GM06990 (cell line): ENCODE data around the gene ROM1.
"Not testable (repeated sequence)": the region's sequence is repeated elsewhere in the genome, so short reads cannot be mapped to it uniquely, and the experiment has no call there.

Experiments
- DNase-seq: peaks from one replicate; pipeline ENCODE4 v3.0.0-alpha.2; 2011; ENCODE audit not compliant: insufficient read length; ENCODE audit errors: extremely low read depth
- H3K27me3 ChIP-seq: replicated peaks from 2 replicates; pipeline ENCODE4 v1.6.0; 2011; ENCODE audit warnings: low read length; ENCODE audit not compliant: control insufficient read depth, insufficient read depth
- H3K36me3 ChIP-seq: 2 replicates; pipeline ENCODE4 v1.5.1; 2011; ENCODE audit warnings: low read length; ENCODE audit not compliant: control insufficient read depth, insufficient read depth
- H3K4me3 ChIP-seq: replicated peaks from 2 replicates; pipeline ENCODE4 v1.5.1; 2011; ENCODE audit warnings: low read depth, mild to moderate bottlenecking, control low read depth, low read length
- TF ChIP-seq, protein P1 (sequence below): IDR thresholded peaks from 2 replicates; pipeline ENCODE4 v1.5.1; 2011; ENCODE audit warnings: low read length, control low read depth, mild to moderate bottlenecking, inconsistent platforms; ENCODE audit not compliant: insufficient read depth, poor library complexity, severe bottlenecking

The ROM1 gene, protein sequence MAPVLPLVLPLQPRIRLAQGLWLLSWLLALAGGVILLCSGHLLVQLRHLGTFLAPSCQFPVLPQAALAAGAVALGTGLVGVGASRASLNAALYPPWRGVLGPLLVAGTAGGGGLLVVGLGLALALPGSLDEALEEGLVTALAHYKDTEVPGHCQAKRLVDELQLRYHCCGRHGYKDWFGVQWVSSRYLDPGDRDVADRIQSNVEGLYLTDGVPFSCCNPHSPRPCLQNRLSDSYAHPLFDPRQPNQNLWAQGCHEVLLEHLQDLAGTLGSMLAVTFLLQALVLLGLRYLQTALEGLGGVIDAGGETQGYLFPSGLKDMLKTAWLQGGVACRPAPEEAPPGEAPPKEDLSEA

DNA sequence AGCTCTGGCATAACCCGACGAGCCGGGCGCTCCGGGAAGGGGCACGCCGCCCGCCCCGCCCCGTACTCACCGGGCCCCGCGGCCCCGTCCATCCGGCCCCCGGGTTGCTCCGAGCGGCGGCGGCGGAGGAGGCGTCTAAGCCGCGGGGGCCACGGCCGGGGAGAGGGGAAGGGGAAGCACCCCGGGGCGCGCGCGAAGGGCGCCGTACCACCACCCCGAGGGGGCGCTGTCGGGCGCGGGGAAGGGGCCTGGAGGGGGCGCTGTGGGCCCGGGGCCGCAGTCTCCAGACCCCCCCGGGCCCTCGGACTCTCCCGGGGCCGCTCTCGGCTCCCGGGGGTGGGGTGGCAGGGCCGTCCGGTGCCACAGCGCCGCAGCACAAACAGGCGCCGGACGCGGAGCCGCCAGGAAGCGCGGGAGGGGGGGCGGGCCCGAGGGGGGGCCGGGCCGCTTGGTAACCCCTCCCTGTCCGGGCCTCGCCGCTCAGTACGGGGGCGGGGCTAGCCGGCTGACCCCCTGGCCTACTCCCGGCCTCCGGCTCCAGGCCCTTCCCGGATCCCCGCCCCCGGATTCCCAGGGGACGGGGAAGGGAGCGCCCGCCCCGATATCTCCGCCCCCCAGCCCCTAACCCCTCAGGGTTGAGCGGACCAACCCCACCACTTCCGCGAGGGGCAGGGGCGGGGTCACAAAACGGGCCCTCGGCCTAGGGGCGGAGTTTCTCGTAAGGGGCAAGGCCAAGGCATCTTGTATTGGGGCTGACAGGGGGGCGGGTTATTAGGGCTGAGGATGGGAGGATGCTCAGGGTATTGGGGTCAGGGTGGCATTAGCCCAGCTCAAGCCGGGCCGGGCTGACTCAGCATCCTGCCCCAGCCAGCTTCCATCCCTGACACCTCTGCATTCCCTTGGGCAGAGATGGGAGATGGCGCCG lies at the start of gene ROM1, which contains the start of gene EML3:
Gene ROM1, plus strand, starts transcription at position 892 of the 925 bp plus-strand sequence. Its CDS starts 25 bp downstream, at position 917.
Gene EML3, minus strand, starts transcription at position 410 of the 925 bp plus-strand sequence. Its CDS starts 318 bp downstream, at position 92.
- peak within 1 kb of the TSS; percentile 84 for H3K4me3 ChIP-seq
- peak; percentile 90 for DNase-seq
- H3K36me3 ChIP-seq = peaks cover 7% of the 10 kb centered on the region
- no peaks in the 10 kb centered on the region for H3K27me3 ChIP-seq
- TF ChIP-seq, protein P1, sequence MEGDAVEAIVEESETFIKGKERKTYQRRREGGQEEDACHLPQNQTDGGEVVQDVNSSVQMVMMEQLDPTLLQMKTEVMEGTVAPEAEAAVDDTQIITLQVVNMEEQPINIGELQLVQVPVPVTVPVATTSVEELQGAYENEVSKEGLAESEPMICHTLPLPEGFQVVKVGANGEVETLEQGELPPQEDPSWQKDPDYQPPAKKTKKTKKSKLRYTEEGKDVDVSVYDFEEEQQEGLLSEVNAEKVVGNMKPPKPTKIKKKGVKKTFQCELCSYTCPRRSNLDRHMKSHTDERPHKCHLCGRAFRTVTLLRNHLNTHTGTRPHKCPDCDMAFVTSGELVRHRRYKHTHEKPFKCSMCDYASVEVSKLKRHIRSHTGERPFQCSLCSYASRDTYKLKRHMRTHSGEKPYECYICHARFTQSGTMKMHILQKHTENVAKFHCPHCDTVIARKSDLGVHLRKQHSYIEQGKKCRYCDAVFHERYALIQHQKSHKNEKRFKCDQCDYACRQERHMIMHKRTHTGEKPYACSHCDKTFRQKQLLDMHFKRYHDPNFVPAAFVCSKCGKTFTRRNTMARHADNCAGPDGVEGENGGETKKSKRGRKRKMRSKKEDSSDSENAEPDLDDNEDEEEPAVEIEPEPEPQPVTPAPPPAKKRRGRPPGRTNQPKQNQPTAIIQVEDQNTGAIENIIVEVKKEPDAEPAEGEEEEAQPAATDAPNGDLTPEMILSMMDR = peak; percentile 79

DNA sequence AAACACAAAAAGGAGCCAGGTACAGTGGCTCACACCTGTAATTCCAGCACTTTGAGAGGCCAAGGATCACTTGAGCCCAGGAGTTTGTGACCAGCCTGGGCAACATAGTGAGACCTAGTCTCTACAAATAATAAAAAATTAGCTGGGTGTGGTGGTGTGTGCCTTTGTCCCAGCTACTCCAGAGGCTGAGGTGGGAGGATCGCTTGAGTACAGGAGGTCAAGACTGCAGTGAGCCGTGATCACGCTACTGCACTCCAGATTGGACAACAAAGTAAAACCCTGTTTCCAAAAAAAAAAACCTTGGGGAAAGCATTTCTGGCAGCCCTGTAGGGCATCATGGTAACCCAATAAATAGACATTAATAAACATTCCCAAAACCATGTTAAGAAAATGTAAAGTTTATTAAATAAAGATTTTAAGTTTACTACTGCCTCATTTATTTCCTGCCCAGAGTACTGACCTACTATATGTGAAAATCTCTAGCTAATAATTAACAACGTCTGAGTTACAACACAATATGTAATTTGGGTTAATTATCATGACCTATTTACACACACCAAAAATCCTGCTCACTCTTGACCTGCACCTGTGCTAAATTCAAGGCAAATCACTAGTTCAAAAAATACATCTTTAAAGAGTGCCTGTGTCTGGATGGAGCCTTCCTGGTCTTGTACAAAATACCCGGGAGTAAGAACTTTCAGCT lies 47.8 kb upstream of the ROM1 start:
- no peaks in the 10 kb centered on the region for H3K27me3 ChIP-seq
- H3K36me3 ChIP-seq = peaks cover 26% of the 10 kb centered on the region
- no peak for DNase-seq
- no peak overlapping the region for H3K4me3 ChIP-seq
- TF ChIP-seq, protein P1 = no peak

DNA sequence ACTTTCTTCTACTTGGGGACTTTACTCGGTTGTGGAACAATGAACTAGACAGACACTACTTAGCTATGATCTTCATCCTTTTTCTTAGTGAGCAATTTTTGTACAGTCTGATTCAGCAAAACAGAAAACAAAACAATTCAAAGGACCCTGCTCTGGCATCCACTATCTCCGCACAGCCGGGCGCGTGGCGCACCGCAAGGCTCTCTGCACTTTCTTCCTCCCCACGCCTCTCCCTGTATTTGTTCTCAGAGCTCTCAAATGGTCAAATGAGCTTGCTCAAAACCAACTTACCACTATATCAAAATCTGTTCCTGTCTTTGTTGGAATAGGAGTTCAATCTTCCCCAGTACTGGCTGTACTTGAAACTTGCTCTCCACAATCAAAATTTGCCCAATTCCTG lies 46.8 kb upstream of the ROM1 start:
- Histone ChIP-seq H3K36me3 (peaks cover 28% of the 10 kb centered on the region), H3K27me3 (no peaks in the 10 kb centered on the region), H3K4me3 (no peak overlapping the region)
- TF ChIP-seq, protein P1 = no peak
- no peak for DNase-seq

DNA sequence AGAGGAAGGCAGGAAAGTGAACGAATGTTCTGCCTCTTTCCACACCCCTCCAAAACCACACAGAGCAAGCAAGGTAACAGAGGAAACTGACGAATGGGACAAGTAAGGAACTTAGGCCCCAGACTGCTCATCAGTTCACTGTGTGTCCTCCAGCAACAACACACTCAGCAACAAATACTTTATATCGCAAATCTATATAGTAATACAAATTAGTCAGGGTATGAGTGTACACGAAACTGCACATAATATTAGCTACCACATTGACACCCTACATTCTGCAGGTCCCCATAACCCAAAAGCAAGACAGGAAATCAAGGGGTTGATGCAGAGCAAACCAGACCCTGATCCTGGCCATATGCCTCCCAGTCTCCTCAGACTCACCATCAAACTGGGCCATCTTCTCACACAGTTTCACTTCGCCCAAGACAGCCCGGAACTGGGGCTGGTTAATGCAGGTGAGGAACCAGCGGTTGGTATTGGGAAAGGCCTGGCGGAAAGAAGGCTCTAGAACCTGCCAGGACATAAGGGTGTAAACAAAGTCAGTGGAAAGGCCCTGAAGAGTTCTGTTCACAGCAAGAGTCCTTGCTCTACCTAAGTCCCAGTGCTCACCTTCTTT lies 45.9 kb upstream of the ROM1 start:
- Histone ChIP-seq H3K4me3 (no peak overlapping the region), H3K36me3 (peaks cover 34% of the 10 kb centered on the region), H3K27me3 (no peaks in the 10 kb centered on the region)
- no peak for DNase-seq
- TF ChIP-seq, protein P1 = no peak

DNA sequence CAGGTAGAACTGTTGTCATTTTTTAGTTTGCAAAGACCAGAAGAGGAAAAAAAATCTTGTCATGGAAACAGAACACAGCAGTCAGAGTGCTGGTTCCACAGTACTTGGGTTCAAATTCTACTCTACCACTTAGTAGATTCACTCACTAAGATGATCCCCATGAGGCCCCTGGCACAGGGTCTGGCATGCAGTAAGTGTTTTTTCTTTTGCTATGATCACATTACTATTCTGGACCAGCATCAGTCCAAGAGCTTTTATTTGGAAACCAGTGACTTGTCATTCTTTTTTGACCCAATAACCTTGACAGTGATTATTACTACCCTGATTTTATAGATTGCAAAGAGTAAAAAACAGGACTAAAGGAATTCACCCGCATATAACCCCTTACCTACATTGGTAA lies 43.4 kb upstream of the ROM1 start:
- DNase-seq = no peak
- Histone ChIP-seq H3K4me3 (no peak overlapping the region), H3K36me3 (peaks cover 31% of the 10 kb centered on the region), H3K27me3 (no peaks in the 10 kb centered on the region)
- TF ChIP-seq, protein P1 = no peak

DNA sequence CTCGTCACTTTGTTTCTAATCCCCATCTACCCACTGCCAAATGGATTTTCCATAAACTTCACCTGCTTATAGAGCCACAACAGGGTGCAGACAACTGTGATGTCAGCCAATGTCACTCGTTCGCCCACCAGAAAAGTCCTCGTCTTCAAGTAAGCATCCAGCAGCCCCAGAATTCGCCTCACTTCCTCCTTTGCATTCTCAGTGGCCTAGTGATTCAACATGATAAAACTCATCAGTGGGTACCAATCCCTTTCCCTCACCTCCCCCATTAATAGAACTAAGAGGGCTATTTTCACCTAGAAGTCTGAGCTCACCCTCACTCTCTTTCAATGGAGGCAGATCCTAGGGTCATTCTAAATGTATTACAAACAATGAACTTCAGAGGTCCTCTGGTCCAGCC lies 42.2 kb upstream of the ROM1 start:
- H3K36me3 ChIP-seq = peaks cover 28% of the 10 kb centered on the region
- not testable (repeated sequence) for DNase-seq, H3K4me3 ChIP-seq, H3K27me3 ChIP-seq

DNA sequence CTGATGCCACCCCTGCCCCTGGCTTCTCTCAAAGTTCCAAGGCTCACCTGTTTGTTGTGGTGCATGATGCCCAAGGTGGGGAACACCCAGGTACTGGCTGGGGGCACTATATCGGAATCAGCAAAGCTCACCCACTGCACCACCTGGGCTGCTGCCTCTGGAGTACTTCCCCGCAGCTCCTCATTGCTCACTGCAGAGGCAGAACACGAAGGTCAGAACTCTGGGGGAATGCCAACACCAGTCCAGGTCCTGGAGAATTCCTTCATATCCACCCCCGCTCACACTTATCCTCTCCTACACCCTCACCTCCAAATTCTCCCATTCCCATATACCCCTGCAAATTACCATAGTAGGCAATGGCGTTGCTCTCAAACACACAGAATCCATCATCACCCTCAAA lies 41.6 kb upstream of the ROM1 start:
- H3K4me3 ChIP-seq = peak overlapping the region; percentile 85; the same call in 1 of the 2 replicates
- not testable (repeated sequence) for DNase-seq, H3K27me3 ChIP-seq
- peaks cover 24% of the 10 kb centered on the region for H3K36me3 ChIP-seq
